Measurements from ENCODE around the gene IL13.
"Not testable (repeated sequence)": the region's sequence is repeated elsewhere in the genome, so short reads cannot be mapped to it uniquely, and the experiment has no call there.

The IL13 gene

GRCh38 chr5:132688536-132689339, 30.8 kb downstream of the IL13 start:
- no peak for DNase-seq (ENCODE audit: low read depth)

DNA sequence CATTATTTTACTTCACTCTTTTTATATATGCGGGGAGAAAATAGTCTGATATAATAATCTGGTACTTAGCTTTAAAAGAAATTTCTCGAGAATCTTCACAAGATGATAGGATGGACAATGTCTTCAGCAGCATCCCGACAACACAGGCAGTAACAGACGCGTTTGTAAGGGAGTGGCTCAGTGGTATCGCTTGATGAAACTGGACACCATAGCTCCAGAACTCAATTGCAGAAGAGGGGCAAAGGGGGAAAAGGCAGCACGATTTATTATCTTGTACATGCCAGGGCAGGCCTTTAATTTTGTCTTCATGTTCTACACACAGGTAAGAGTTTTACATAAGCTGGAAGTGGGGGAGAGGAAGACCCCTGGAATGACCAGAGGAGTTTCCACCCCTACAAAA, 31.5 kb downstream of the IL13 start:
- no peak for DNase-seq (ENCODE audit: low read depth)

DNA sequence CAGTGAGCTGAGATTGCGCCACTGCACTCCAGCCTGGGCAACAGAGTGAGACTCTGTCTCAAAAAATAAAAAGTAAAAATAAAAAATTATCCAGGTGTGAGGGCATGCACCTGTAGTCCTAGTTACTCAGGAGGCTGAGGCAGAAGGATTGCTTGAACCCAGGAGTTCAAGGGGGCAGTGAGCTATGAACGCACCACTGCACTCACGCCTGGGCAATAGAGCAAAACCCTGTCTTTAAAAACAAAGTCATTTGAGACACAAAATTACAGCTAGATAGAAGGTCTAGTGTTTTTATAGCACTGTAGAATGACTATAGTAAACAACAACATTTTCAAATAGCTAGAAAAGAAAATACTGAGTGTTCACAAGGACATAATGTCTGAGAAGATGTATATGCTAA, 32.2 kb downstream of the IL13 start:
- DNase-seq (ENCODE audit: low read depth) = no peak

- not testable (repeated sequence) for DNase-seq (ENCODE audit: low read depth)
Observed at GRCh38 chr5:132691755-132692631, 34.0 kb downstream of the IL13 start.

- no peak for DNase-seq (ENCODE audit: low read depth)
Observed at GRCh38 chr5:132692632-132692967, 34.6 kb downstream of the IL13 start.

DNA sequence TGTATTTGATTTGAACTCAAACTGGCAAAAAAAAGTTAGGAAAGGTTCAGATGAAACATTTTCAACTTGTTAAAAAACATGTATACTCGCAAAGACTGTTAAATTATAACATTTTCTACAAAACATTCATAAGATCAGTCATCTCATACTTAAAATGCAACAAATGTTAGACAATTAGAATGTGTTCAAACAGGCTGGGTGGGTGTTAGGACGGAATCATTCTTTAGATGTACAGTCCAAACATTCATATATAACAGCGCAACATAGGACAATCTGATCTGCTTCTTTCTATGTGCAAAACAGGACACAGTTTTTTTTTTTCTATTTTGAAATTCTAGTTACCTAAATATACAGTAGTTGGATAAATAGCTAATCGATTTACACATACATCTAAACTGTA, 38.0 kb downstream of the IL13 start:
- no peak for DNase-seq (ENCODE audit: low read depth)

- no peak for DNase-seq (ENCODE audit: low read depth)
Observed at GRCh38 chr5:132704875-132705274, 46.9 kb downstream of the IL13 start.

DNA sequence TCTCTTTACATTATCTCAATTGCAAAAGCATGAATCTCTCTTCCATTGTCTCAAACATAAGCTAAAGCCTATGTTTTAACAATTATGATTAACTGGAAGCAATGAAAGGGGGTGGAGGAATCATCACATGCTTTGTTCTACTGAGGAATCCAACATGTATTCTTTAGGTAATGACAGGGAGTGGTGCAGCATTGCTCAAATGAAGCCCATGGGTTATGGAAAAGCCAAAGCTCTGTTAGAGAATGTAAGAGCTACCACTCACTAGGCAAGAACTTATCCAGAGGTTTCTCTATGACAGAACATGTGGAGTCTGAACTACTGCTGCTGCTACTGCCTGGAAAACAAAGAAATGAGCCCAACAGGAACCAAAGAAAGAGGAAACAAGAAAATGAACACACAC, 50.7 kb downstream of the IL13 start:
- no peak for DNase-seq (ENCODE audit: low read depth)
